Kasumi-1 (cell line): ENCODE measurements around the gene ITGB8.
A peak's percentile ranks its signal among the peaks of the same experiment; 100 is the strongest.

ENCODE experiments used
- DNase-seq, 2 experiments: peaks; one replicate each; lab custom pipeline; 2025; lab: John Stamatoyannopoulos, UW

The ITGB8 gene

GRCh38 chr7:20431146-20431545 lies 100.4 kb downstream of the ITGB8 start:
- no peak for DNase-seq

GRCh38 chr7:20432071-20432470 lies 101.4 kb downstream of the ITGB8 start:
- DNase-seq = no peak

- no peak for DNase-seq
Observed at GRCh38 chr7:20435305-20435704, 104.6 kb downstream of the ITGB8 start.

GRCh38 chr7:20438248-20438647 lies 107.5 kb downstream of the ITGB8 start:
- DNase-seq = no peak

- DNase-seq = peak; percentile 1
Observed at GRCh38 chr7:20438694-20439376, 108.1 kb downstream of the ITGB8 start.

- no peak for DNase-seq
Observed at GRCh38 chr7:20439416-20440185, 108.9 kb downstream of the ITGB8 start.

GRCh38 chr7:20440472-20441105 lies 109.9 kb downstream of the ITGB8 start:
- peak; percentile 0 to 13 for DNase-seq

- no peak for DNase-seq
Observed at GRCh38 chr7:20441346-20441745, 110.6 kb downstream of the ITGB8 start.

GRCh38 chr7:20441991-20442441 lies 111.3 kb downstream of the ITGB8 start:
- no peak for DNase-seq

- no peak for DNase-seq
Observed at GRCh38 chr7:20442951-20443350, 112.3 kb downstream of the ITGB8 start.

GRCh38 chr7:20444030-20444800 lies 113.5 kb downstream of the ITGB8 start:
- DNase-seq = no peak

- no peak for DNase-seq
Observed at GRCh38 chr7:20447021-20447650, 116.4 kb downstream of the ITGB8 start.

- no peak for DNase-seq
Observed at GRCh38 chr7:20449176-20449575, 118.5 kb downstream of the ITGB8 start.

- DNase-seq = no peak
Observed at GRCh38 chr7:20450536-20450935, 119.8 kb downstream of the ITGB8 start.

- DNase-seq = no peak
Observed at GRCh38 chr7:20454202-20454601, 123.5 kb downstream of the ITGB8 start.

- DNase-seq = no peak
Observed at GRCh38 chr7:20456701-20457100, 126.0 kb downstream of the ITGB8 start.

- DNase-seq = no peak
Observed at GRCh38 chr7:20458521-20458920, 127.8 kb downstream of the ITGB8 start.

- DNase-seq = no peak
Observed at GRCh38 chr7:20459419-20459818, 128.7 kb downstream of the ITGB8 start.

GRCh38 chr7:20464891-20465290 lies 134.2 kb downstream of the ITGB8 start:
- no peak for DNase-seq
